ENCODE data around the gene LINGO1.

DNA sequence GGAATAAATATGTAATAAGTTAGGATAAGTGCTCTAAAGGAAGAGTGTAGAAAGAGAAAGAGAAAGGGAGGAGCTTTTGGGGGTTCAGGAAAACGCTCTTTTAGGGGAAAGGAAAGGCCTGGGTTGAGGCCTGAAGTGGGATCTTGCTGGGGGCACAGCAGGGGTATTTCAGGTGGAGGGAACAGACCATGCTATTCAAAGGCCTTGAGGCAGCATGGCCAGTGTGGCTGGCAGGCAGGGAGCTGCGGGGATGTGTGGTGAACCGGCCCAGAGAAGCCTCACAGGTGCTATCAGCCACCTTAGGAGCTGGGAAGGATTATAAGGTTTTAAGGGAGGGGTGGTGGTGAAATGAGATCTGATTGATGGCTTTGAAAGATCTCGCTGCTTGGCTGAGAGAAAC is 66.6 kb downstream of the LINGO1 start:
- TF ChIP-seq POLR2A (IDR thresholded peaks at IDR 0.05) = no peak
- TF ChIP-seq CTCF (IDR thresholded peaks at IDR 0.05) = no peak
